ENCODE results near the gene DPH6.

The DPH6 gene

GRCh38 chr15:35455201-35455600 is 90.8 kb downstream of the DPH6 start:
- TF ChIP-seq, protein P1, sequence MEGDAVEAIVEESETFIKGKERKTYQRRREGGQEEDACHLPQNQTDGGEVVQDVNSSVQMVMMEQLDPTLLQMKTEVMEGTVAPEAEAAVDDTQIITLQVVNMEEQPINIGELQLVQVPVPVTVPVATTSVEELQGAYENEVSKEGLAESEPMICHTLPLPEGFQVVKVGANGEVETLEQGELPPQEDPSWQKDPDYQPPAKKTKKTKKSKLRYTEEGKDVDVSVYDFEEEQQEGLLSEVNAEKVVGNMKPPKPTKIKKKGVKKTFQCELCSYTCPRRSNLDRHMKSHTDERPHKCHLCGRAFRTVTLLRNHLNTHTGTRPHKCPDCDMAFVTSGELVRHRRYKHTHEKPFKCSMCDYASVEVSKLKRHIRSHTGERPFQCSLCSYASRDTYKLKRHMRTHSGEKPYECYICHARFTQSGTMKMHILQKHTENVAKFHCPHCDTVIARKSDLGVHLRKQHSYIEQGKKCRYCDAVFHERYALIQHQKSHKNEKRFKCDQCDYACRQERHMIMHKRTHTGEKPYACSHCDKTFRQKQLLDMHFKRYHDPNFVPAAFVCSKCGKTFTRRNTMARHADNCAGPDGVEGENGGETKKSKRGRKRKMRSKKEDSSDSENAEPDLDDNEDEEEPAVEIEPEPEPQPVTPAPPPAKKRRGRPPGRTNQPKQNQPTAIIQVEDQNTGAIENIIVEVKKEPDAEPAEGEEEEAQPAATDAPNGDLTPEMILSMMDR (IDR thresholded peaks at IDR 0.05; ENCODE audit: control extremely low read depth, extremely low read depth, low read depth, missing control alignments), result no peak
- POLR2A ChIA-PET, result no interaction called here
- CTCF ChIA-PET, result interaction anchor here (5.0 kb wide), 1 partner anchor 9 kb away, joined by 40 read pairs; no protein-coding TSS in a partner anchor

GRCh38 chr15:35450492-35450891 is 95.5 kb downstream of the DPH6 start:
- CTCF ChIA-PET, result interaction anchor here (1.1 kb wide), 1 partner anchor 184 kb away, joined by 3 read pairs; no protein-coding TSS in a partner anchor
- DNase-seq (ENCODE audit: extremely low spot score), result no peak
- POLR2A ChIA-PET, result no interaction called here
- TF ChIP-seq, protein P1 (IDR thresholded peaks at IDR 0.05; ENCODE audit: control extremely low read depth, extremely low read depth, low read depth, missing control alignments), result no peak

More at GRCh38 chr15:35455201-35455600, 90.8 kb downstream of the DPH6 start:
- DNase-seq (ENCODE audit: extremely low spot score), result no peak

DNA sequence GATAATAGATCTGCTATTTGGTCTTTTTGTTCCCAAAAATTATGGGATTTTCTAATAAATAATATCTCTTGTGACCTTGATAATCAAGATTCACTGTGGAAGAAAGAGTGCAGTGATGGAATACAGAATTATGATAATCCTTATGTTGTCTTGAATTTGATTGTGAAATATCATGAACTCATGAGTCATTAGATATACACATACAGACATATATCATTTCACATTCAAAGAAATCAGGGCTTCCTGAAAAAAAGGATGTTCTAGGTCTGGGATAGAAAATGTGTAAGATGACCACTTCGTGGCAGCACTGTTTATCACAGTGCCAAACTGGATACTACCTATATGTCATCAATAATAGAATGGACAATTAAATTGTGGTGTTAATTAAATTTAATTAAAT is 97.7 kb downstream of the DPH6 start:
- TF ChIP-seq, protein P1 (IDR thresholded peaks at IDR 0.05; ENCODE audit: control extremely low read depth, extremely low read depth, low read depth, missing control alignments), result no peak
- CTCF ChIA-PET, result interaction anchor here (2.1 kb wide), 1 partner anchor 159 kb away, joined by 10 read pairs; no protein-coding TSS in a partner anchor
- POLR2A ChIA-PET, result no interaction called here
- DNase-seq (ENCODE audit: extremely low spot score), result no peak

DNA sequence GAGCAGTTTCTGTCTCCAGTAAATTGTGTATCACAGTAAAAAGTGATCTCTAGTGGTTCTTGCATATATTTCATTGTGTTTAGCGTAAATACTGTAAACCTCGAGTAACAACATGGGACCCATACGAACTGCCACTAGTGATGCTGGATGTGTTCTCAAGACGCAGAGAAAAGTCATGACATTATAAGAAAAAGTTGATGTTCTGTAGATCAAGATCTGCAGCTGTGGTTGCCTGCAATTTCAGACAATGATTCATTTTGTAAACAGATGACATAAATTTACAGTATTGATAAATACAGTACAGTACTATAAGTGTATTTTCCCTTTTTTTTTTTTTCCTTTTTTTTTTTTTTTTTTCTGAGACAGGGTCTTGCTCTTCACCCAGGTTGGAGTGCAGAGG is 100.1 kb downstream of the DPH6 start:
- ChIA-PET CTCF (interaction anchor here (1.2 to 6.0 kb wide), 10 partner anchors 11 to 377 kb away, joined by 3 to 136 read pairs (median 10); no protein-coding TSS in a partner anchor), POLR2A (no interaction called here)
- no peak for DNase-seq (ENCODE audit: extremely low spot score)
- TF ChIP-seq, protein P1 (IDR thresholded peaks at IDR 0.05; ENCODE audit: control extremely low read depth, extremely low read depth, low read depth, missing control alignments), result no peak

GRCh38 chr15:35444557-35445204 is 101.3 kb downstream of the DPH6 start:
- ChIA-PET POLR2A (no interaction called here), CTCF (interaction anchor here (0.7 to 6.0 kb wide), 58 partner anchors 10 to 1645 kb away, joined by 3 to 136 read pairs (median 4); no protein-coding TSS in a partner anchor)
- DNase-seq (ENCODE audit: extremely low spot score), result peak; percentile 44
- TF ChIP-seq, protein P1 (IDR thresholded peaks at IDR 0.05; ENCODE audit: control extremely low read depth, extremely low read depth, low read depth, missing control alignments), result peak; percentile 78

- ChIA-PET CTCF (interaction anchor here (1.4 to 6.0 kb wide), 10 partner anchors 9 to 531 kb away, joined by 3 to 136 read pairs (median 13); no protein-coding TSS in a partner anchor), POLR2A (no interaction called here)
- DNase-seq (ENCODE audit: extremely low spot score), result no peak
- TF ChIP-seq, protein P1 (IDR thresholded peaks at IDR 0.05; ENCODE audit: control extremely low read depth, extremely low read depth, low read depth, missing control alignments), result no peak
Observed at GRCh38 chr15:35443376-35443775, 102.6 kb downstream of the DPH6 start.
